HG03457 (cell line): Measurements from ENCODE around the gene NEDD4L.

Experiments used
- ATAC-seq: cut with Tn5 transposase; IDR thresholded peaks from one replicate; pipeline ENCODE4 v1.9.1; 2021; ENCODE audit warnings: moderate number of reproducible peaks; ENCODE audit not compliant: unreplicated experiment

The NEDD4L gene

DNA sequence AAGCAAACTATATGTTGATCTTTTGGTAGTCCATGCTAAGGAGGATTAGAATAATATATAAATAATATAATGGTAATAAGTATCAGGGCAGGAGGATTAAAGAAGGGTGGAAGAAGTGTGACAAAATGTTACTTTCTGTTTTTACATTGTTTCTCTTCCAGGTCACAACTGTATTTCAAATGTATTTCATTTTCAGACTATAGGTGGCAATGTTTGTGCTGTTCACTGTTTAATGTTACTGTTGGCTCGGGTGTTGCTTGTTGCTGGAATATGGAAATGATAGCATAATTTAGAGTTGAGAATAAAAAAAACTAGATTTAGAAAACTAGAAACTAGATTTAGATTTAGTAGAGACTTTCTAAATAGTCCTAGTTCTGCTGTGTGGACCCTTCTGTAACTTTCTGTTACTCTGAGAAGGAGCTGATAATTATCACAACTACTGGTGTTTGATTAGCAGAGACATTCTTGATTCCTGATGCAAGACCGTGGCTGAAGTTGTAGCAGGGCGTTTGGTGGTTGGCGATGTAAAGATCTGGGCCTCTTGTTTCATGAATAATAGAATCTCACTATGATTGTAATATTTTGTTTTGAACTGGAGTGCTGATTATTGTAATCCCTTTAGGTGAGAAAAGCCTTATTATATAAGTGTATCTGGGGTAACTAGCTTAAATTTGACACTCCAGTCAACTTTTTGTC lies 7.9 kb downstream of the NEDD4L start:
- ATAC-seq: no peak

DNA sequence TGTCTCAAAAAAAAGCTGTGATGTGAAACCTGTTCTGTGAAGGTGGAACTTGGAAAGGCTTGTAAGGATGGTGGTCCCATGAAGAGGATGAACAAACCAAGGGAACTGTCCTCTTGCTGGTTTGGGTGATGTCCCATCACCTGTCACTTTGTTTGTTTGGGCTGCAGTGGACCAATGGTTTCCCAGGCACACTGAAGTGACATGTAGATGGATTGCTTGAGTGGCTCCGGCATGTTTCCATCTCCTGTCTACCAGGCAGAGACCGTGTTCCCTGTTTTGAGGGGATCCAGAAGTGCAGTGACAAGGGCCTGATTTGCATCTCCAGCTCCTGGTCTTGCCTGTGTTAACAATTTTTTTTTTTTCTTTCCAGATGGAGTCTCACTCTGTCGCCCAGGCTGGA lies 8.9 kb downstream of the NEDD4L start:
- ATAC-seq: no peak

GRCh38 chr18:58054041-58054781 lies 10.2 kb downstream of the NEDD4L start:
- no peak for ATAC-seq

GRCh38 chr18:58055890-58056558 lies 12.0 kb downstream of the NEDD4L start:
- ATAC-seq: no peak

GRCh38 chr18:58056852-58057251 lies 12.8 kb downstream of the NEDD4L start:
- ATAC-seq: no peak

- ATAC-seq: no peak
These were observed 13.4 kb downstream of the NEDD4L start for GRCh38 chr18:58057291-58057965.

- no peak for ATAC-seq
These were observed 14.7 kb downstream of the NEDD4L start for GRCh38 chr18:58058720-58059119.

GRCh38 chr18:58060254-58060653 lies 16.2 kb downstream of the NEDD4L start:
- ATAC-seq: no peak

- ATAC-seq: no peak
These were observed 17.3 kb downstream of the NEDD4L start for GRCh38 chr18:58061349-58061748.

GRCh38 chr18:58064406-58064998 lies 20.5 kb downstream of the NEDD4L start:
- ATAC-seq: no peak

DNA sequence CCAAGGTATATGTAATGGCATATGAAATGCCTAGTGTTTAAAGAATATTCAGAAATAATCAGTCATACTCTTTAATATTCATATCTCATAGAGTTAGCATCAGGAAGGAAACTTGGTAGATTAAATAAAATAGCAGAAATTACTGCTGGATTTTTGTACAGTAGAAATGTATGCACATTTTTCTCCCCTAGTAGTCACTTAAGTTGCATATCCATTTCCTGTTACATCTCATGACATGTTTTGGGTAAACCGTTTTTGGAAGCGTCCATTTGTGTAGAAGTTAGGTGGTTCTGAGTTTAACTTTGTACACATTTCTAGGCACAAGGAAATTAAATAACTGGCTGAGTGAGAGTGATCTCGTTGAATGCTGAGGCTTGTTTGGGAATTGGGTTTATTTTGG lies 21.9 kb downstream of the NEDD4L start:
- no peak for ATAC-seq

DNA sequence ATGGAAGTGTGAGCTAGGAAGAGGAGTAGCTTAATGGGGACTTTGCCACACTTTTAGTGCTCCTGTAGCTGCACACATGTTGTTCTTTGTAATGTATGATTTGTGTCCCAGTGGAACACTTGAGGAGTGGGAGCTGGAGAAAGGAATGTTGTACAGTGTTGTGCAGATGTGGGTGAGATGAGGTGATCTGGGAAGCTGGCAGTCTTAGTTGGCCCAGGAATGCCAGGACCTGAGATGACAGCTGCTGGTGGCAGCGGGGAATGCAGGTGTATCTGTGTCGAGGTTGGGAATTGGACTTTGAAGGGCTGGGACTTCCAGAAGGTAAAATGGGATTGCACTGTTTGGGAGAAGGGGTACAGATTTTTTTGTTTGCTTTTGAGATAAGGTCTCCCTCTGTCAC lies 23.6 kb downstream of the NEDD4L start:
- ATAC-seq: no peak

- ATAC-seq: no peak
These were observed 25.1 kb downstream of the NEDD4L start for GRCh38 chr18:58069099-58069498.

GRCh38 chr18:58069721-58070292 lies 25.8 kb downstream of the NEDD4L start:
- no peak for ATAC-seq

DNA sequence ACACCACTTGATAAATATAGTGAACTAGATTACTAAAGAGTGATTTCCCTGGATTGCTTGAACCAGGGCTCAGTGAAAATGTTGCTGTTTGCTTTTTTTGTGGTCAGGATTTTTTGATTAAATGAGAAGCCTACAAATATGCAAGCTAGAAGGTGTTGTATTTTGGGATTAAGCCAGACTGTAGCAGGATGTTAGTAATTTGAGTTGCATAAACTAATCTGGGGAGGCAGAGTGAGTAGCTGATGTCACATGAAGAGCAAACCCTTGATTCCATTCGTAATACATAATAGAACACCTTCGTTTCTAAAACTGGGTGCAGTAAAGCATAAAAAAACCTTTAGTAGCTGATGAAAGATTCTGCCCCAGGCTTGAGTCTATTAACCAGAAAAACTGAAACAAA lies 32.0 kb downstream of the NEDD4L start:
- ATAC-seq: no peak

DNA sequence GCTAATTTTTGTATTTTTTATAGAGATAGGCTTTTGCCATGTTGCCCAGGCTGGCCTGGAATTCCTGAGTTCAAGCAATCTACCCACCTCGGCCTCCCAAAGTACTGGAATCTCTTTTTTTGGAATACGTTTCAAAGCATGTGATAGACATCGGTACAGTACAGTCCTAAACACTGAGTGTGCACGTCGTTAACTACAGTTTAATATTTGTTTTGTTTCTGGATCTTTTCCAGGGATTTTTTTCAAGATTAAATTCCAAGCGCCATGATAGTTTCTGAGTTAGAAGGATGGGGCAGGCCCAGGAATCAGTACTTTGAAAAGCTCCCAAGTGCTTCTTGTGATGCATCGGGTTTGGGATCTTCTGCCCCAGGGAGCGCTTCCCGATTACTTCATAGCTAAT lies 33.3 kb downstream of the NEDD4L start:
- ATAC-seq: no peak

- no peak for ATAC-seq
These were observed 35.0 kb downstream of the NEDD4L start for GRCh38 chr18:58078889-58079573.

DNA sequence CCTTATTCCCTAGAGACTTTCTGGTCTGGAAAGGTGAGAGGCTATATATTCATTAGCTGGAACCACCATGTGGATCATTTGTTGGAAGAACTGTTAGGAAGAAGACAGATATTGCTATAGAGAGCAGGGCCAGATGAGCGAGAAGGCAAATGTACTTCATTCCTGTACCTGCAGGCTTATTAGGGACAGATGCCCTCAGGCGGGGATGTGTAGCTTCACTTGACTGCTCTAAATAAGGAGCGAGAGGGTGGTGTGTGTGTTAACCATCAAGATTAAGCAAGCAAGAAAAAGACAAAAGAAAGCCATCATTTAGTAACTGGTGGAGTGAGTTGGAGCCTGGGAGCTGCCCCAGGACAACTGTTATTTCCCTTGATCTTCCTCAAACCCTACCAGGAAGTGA lies 36.4 kb downstream of the NEDD4L start:
- no peak for ATAC-seq

DNA sequence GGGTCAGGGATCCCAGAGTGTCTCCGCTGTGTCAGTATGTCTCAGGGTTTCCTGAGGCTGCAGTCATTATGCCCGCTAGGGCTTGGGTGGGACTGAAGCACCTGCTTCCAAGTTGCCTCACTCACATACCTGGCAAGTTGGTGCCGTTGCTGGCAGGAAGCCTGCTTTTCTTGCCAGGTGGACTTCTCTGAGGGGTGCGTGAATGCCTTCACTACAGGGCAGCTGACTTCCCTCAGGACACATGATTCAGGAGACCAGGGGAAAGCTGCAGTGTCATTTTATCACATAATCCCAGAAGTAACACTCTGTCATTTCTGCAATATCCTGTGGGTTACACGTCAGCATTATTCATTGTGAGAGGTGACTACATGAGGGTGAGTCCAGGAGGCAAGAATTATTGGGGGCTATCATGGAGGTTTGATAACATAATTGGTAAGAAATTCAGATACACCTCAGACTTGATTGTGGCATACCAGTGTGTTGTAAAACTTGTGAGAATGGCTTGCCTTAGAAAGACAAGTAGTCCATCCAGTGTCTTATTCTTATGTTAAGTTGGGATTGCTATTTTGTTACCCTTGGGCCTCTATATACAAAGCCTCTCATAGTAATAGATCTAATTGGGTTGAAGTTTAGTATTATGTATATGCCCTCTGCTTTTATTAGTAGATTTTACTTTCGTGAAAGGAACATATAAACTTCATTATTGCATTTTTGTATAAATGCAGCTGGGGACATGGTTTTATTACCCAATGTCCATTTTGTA lies 44.1 kb downstream of the NEDD4L start:
- no peak for ATAC-seq

- ATAC-seq: no peak
These were observed 44.7 kb downstream of the NEDD4L start for GRCh38 chr18:58088691-58089065.
